Smooth muscle cell (in vitro differentiated cells): ENCODE measurements around the gene PIP4P1. TPM values are rescaled to one million over a fixed set of nuclear protein-coding genes. Genes with fewer than 3 reads are reported as not detected.
"Not testable (repeated sequence)": the region's sequence is repeated elsewhere in the genome, so short reads cannot be mapped to it uniquely, and the experiment has no call there.

Experiments
- DNase-seq: peaks from one replicate; lab custom pipeline; 2025; ENCODE audit not compliant: unreplicated experiment; lab: John Stamatoyannopoulos, UW
- H2AFZ ChIP-seq: fragments of 200-600 bp; sonication (generic); 2 replicates; pipeline ENCODE4 v1.6.0; 2016; ENCODE audit warnings: antibody characterized with exemption, low read depth, mild to moderate bottlenecking
- H3F3A ChIP-seq: fragments of 200-600 bp; sonication (generic); 2 replicates; pipeline ENCODE4 v1.6.0; 2017; ENCODE audit warnings: antibody characterized with exemption, low read depth
- H3K27ac ChIP-seq: fragments of 200-600 bp; sonication (generic); 2 replicates; pipeline ENCODE4 v1.5.1; 2016; ENCODE audit warnings: low read depth, mild to moderate bottlenecking
- H3K27me3 ChIP-seq: fragments of 200-600 bp; sonication (generic); 2 replicates; pipeline ENCODE4 v1.6.1; 2016; ENCODE audit warnings: low read depth, mild to moderate bottlenecking
- H3K36me3 ChIP-seq: fragments of 200-600 bp; sonication (generic); 2 replicates; pipeline ENCODE4 v1.5.1; 2016; ENCODE audit warnings: low read depth
- H3K4me1 ChIP-seq: fragments of 200-600 bp; sonication (generic); 2 replicates; pipeline ENCODE4 v1.5.1; 2016; ENCODE audit warnings: low read depth
- H3K4me2 ChIP-seq: fragments of 200-600 bp; sonication (generic); 2 replicates; pipeline ENCODE4 v1.6.0; 2016; ENCODE audit warnings: mild to moderate bottlenecking
- H3K4me3 ChIP-seq: fragments of 200-600 bp; sonication (generic); 2 replicates; pipeline ENCODE4 v1.5.1; 2016; ENCODE audit warnings: mild to moderate bottlenecking
- H3K79me2 ChIP-seq: fragments of 200-600 bp; sonication (generic); 2 replicates; pipeline ENCODE4 v1.6.0; 2016; ENCODE audit warnings: low read depth, mild to moderate bottlenecking
- H3K9ac ChIP-seq: fragments of 200-600 bp; sonication (generic); 2 replicates; pipeline ENCODE4 v1.6.0; 2016; ENCODE audit warnings: low read depth
- H3K9me3 ChIP-seq: fragments of 200-600 bp; sonication (generic); replicated peaks from 2 replicates; pipeline ENCODE4 v1.5.1; 2016; ENCODE audit warnings: low read depth
- H4K20me1 ChIP-seq: fragments of 200-600 bp; sonication (generic); 2 replicates; pipeline ENCODE4 v1.6.0; 2016; ENCODE audit warnings: low read depth
- CTCF ChIP-seq: fragments of 200-600 bp; sonication (generic); IDR thresholded peaks from 2 replicates; pipeline ENCODE4 v1.5.1; 2017; ENCODE audit warnings: borderline replicate concordance, mild to moderate bottlenecking, antibody characterized with exemption; ENCODE audit not compliant: insufficient read depth, poor library complexity, severe bottlenecking
- WGBS: methylation state at CpG from one replicate; pipeline ENCODE4 v1.1.7; 2016; ENCODE audit warnings: low lambda C conversion rate; 5-methylcytosine and 5-hydroxymethylcytosine counted together
- polyA plus RNA-seq: library from polyadenylated mRNA; unstranded; fragments of >200 nt; fragmentation: Nextera tagmentation; extraction: Ambion mirVana; gene quantifications from 2 replicates; pipeline ENCODE4 v1.2.1, GENCODE V29; 2016
- total RNA-seq: library from RNA; depleted of rRNA; stranded (reverse); fragments of >200 nt; gene quantifications from 2 replicates; pipeline ENCODE4 v1.2.3, GENCODE V29; 2014

Gene PIP4P1
- total and polyA plus RNA-seq, 2 experiments from 2014 or later = 24.8 to 54.9 TPM

GRCh38 chr14:20455355-20456300 is 5.6 kb downstream of the PIP4P1 start:
- H3K9me3 ChIP-seq = no peaks in the 10 kb centered on the region
- peak overlapping the region; percentile 91 for H3K9ac ChIP-seq
- H3K27ac ChIP-seq = peak overlapping the region; percentile 93
- H3K27me3 ChIP-seq = no peaks in the 10 kb centered on the region
- peak overlapping the region; percentile 73 for H3K4me3 ChIP-seq
- peaks cover 6% of the 10 kb centered on the region for H4K20me1 ChIP-seq
- H3F3A ChIP-seq = peaks cover 14% of the 10 kb centered on the region
- DNase-seq = no peak
- peak overlapping the region; percentile 45 for H2AFZ ChIP-seq
- H3K36me3 ChIP-seq = no peaks in the 10 kb centered on the region
- WGBS = 2% methylated on average over 39 of the region's 39 CpGs
- H3K79me2 ChIP-seq = peaks cover 43% of the 10 kb centered on the region
- TF ChIP-seq CTCF = no peak
- H3K4me2 ChIP-seq = peak overlapping the region; percentile 93
- H3K4me1 ChIP-seq = peaks cover 27% of the 10 kb centered on the region

GRCh38 chr14:20454516-20455354 is 6.5 kb downstream of the PIP4P1 start, which contains the start of the genes APEX1 and OSGEP:
Gene APEX1, plus strand, starts transcription at chr14:20455226. Its CDS starts 420 bp downstream, at chr14:20455646.
Gene OSGEP, minus strand, starts transcription at chr14:20454812. Its CDS starts 129 bp downstream, at chr14:20454683.
- H3K4me3 ChIP-seq = peak within 1 kb of the TSS; percentile 73
- no peak for TF ChIP-seq CTCF
- peaks cover 9% of the 10 kb centered on the region for H3F3A ChIP-seq
- no peaks in the 10 kb centered on the region for H3K27me3 ChIP-seq
- no peaks in the 10 kb centered on the region for H4K20me1 ChIP-seq
- H2AFZ ChIP-seq = peak within 1 kb of the TSS; percentile 45
- H3K36me3 ChIP-seq = no peaks in the 10 kb centered on the region
- WGBS = under 1% methylated on average over 56 of the region's 56 CpGs
- no peaks in the 10 kb centered on the region for H3K9me3 ChIP-seq
- peak within 1 kb of the TSS; percentile 91 for H3K9ac ChIP-seq
- H3K79me2 ChIP-seq = peaks cover 34% of the 10 kb centered on the region
- DNase-seq = peak; percentile 86
- H3K4me2 ChIP-seq = peak within 1 kb of the TSS; percentile 93
- H3K27ac ChIP-seq = peak within 1 kb of the TSS; percentile 93
- H3K4me1 ChIP-seq = peaks cover 19% of the 10 kb centered on the region

GRCh38 chr14:20452831-20453230 is 8.4 kb downstream of the PIP4P1 start:
- H3K79me2 ChIP-seq = peaks cover 31% of the 10 kb centered on the region
- peaks cover 19% of the 10 kb centered on the region for H3K4me1 ChIP-seq
- not testable (repeated sequence) for H3F3A ChIP-seq, H3K4me3 ChIP-seq, H3K9me3 ChIP-seq, H4K20me1 ChIP-seq, DNase-seq, H3K27ac ChIP-seq, H3K36me3 ChIP-seq, H3K9ac ChIP-seq, H3K4me2 ChIP-seq, H2AFZ ChIP-seq, H3K27me3 ChIP-seq
- WGBS = 98% methylated on average over 8 of the region's 8 CpGs

- H3F3A ChIP-seq = no peaks in the 10 kb centered on the region
- H3K27ac ChIP-seq = no peak overlapping the region
- no peaks in the 10 kb centered on the region for H3K27me3 ChIP-seq
- H3K4me1 ChIP-seq = no peaks in the 10 kb centered on the region
- no peak overlapping the region for H3K9ac ChIP-seq
- no peaks in the 10 kb centered on the region for H3K9me3 ChIP-seq
- DNase-seq = no peak
- H3K4me3 ChIP-seq = no peak overlapping the region
- H3K4me2 ChIP-seq = no peak overlapping the region
- WGBS = 99% methylated on average over 5 of the region's 5 CpGs
- H2AFZ ChIP-seq = no peak overlapping the region
- H3K36me3 ChIP-seq = peaks cover 16% of the 10 kb centered on the region
- no peak for TF ChIP-seq CTCF
- H3K79me2 ChIP-seq = no peaks in the 10 kb centered on the region
- H4K20me1 ChIP-seq = no peaks in the 10 kb centered on the region
Observed at GRCh38 chr14:20446889-20447288, 14.3 kb downstream of the PIP4P1 start.

GRCh38 chr14:20443650-20444049 is 17.6 kb downstream of the PIP4P1 start:
- H3K27ac ChIP-seq, H4K20me1 ChIP-seq, H3K27me3 ChIP-seq, H3K4me3 ChIP-seq, H3K9me3 ChIP-seq, H3K4me2 ChIP-seq, H2AFZ ChIP-seq, H3K4me1 ChIP-seq, H3K9ac ChIP-seq, H3K79me2 ChIP-seq, H3F3A ChIP-seq, DNase-seq: not testable (repeated sequence)
- H3K36me3 ChIP-seq = peaks cover 11% of the 10 kb centered on the region
- 69% methylated on average over 4 of the region's 4 CpGs for WGBS
